ENCODE data around the gene FZD1.

DNA sequence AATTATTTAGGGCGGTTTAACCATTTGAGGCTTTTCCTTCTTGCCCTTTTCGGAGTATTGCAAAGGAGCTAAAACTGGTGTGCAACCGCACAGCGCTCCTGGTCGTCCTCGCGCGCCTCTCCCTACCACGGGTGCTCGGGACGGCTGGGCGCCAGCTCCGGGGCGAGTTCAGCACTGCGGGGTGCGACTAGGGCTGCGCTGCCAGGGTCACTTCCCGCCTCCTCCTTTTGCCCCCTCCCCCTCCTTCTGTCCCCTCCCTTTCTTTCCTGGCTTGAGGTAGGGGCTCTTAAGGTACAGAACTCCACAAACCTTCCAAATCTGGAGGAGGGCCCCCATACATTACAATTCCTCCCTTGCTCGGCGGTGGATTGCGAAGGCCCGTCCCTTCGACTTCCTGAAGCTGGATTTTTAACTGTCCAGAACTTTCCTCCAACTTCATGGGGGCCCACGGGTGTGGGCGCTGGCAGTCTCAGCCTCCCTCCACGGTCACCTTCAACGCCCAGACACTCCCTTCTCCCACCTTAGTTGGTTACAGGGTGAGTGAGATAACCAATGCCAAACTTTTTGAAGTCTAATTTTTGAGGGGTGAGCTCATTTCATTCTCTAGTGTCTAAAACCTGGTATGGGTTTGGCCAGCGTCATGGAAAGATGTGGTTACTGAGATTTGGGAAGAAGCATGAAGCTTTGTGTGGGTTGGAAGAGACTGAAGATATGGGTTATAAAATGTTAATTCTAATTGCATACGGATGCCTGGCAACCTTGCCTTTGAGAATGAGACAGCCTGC is 3.1 kb downstream of the FZD1 start:
- no peak for TF ChIP-seq TARDBP (IDR thresholded peaks at IDR 0.05)
- TF ChIP-seq FOXK2 (IDR thresholded peaks at IDR 0.05): no peak
- TF ChIP-seq LEF1 (IDR thresholded peaks at IDR 0.05; ENCODE audit: borderline replicate concordance): no peak
- TF ChIP-seq ZNF384 (IDR thresholded peaks at IDR 0.05): no peak
- TF ChIP-seq SUZ12 (IDR thresholded peaks at IDR 0.05): no peak
- TF ChIP-seq CTBP1 (IDR thresholded peaks at IDR 0.05; ENCODE audit: borderline replicate concordance): no peak
- no peak for TF ChIP-seq FOXM1 (IDR thresholded peaks at IDR 0.05; ENCODE audit: borderline replicate concordance)
- TF ChIP-seq NFRKB (IDR thresholded peaks at IDR 0.05): no peak
- TF ChIP-seq ELF4 (IDR thresholded peaks at IDR 0.05): no peak
- TF ChIP-seq SP1 (IDR thresholded peaks at IDR 0.05): no peak
- TF ChIP-seq BHLHE40 (IDR thresholded peaks at IDR 0.05; ENCODE audit: borderline replicate concordance): no peak

Data from HEK293T (cell line).